GM12878 (cell line): ENCODE measurements around the gene BAG5. TPM values are rescaled to one million over a fixed set of nuclear protein-coding genes. Genes with fewer than 3 reads are reported as not detected.

ENCODE experiments used
- BHLHE40 ChIP-seq, 2 experiments: fragments of 450-650 bp in 1 of 2; IDR thresholded peaks; 2 replicates each; pipeline ENCODE4 v1.6.1; 2011 to 2017; ENCODE audit warnings: low read depth in 2 of 2, borderline replicate concordance in 1 of 2, improper control_type of control experiment in 1 of 2, low read length in 1 of 2, mild to moderate bottlenecking in 1 of 2
- CHD2 ChIP-seq: IDR thresholded peaks from 2 replicates; pipeline ENCODE4 v1.6.1; 2011; ENCODE audit warnings: low read depth, low read length, improper control_type of control experiment, borderline replicate concordance
- CHD4 ChIP-seq: fragments of 200-600 bp; sonication (generic); IDR thresholded peaks from 2 replicates; pipeline ENCODE4 v1.6.1; 2016; ENCODE audit warnings: mild to moderate bottlenecking
- EGR1 ChIP-seq, 2 experiments: IDR thresholded peaks; 1 replicate in 1 of 2; 2 replicates in 1 of 2; pipeline ENCODE4 v1.6.1; 2011 to 2012; ENCODE audit warnings: low read depth in 2 of 2, low read length in 2 of 2, borderline replicate concordance in 1 of 2, mild to moderate bottlenecking in 1 of 2, moderate library complexity in 1 of 2
- KDM1A ChIP-seq: fragments of 200-600 bp; sonication (generic); IDR thresholded peaks from 2 replicates; pipeline ENCODE4 v1.6.1; 2016; ENCODE audit warnings: borderline replicate concordance
- MEF2B ChIP-seq: fragments of 450-650 bp; IDR thresholded peaks from 2 replicates; pipeline ENCODE4 v1.6.1; 2018; ENCODE audit warnings: mild to moderate bottlenecking, moderate library complexity; ENCODE audit not compliant: partially characterized antibody, poor library complexity, severe bottlenecking
- POU2F2 ChIP-seq: IDR thresholded peaks from 3 replicates; pipeline ENCODE4 v1.6.1; 2011; ENCODE audit warnings: low read depth, mild to moderate bottlenecking, low read length, borderline replicate concordance
- RAD21 ChIP-seq: IDR thresholded peaks from 2 replicates; pipeline ENCODE4 v1.6.1; 2011; ENCODE audit warnings: mild to moderate bottlenecking, low read depth, low read length, moderate library complexity; ENCODE audit not compliant: insufficient read depth
- RB1 ChIP-seq: fragments of 450-650 bp; formaldehyde crosslinking; IDR thresholded peaks from 2 replicates; pipeline ENCODE4 v1.6.1; 2017; ENCODE audit warnings: mild to moderate bottlenecking, borderline replicate concordance
- RCOR1 ChIP-seq: conservative IDR thresholded peaks from 2 replicates; pipeline ENCODE4 v1.6.1; 2012; ENCODE audit warnings: low read depth, low read length, improper control_type of control experiment
- RELA ChIP-seq: fragments of 450-650 bp; IDR thresholded peaks from 2 replicates; pipeline ENCODE4 v1.8.0; 2014; ENCODE audit warnings: borderline replicate concordance; ENCODE audit not compliant: partially characterized antibody
- RUNX3 ChIP-seq: IDR thresholded peaks from 2 replicates; pipeline ENCODE4 v1.6.1; 2012; ENCODE audit warnings: low read length, inconsistent platforms
- SPI1 ChIP-seq: IDR thresholded peaks from 2 replicates; pipeline ENCODE4 v1.6.1; 2011; ENCODE audit warnings: low read depth, mild to moderate bottlenecking, low read length, moderate library complexity, borderline replicate concordance; ENCODE audit not compliant: insufficient read depth
- SUZ12 ChIP-seq: fragments of 200-600 bp; sonication (generic); IDR thresholded peaks from one replicate; pipeline ENCODE4 v1.6.1; 2018; ENCODE audit warnings: antibody characterized with exemption, mild to moderate bottlenecking; ENCODE audit not compliant: unreplicated experiment
- TCF12 ChIP-seq: IDR thresholded peaks from 2 replicates; pipeline ENCODE4 v1.6.1; 2011; ENCODE audit warnings: low read depth, mild to moderate bottlenecking, low read length
- ZNF217 ChIP-seq: fragments of 450-650 bp; IDR thresholded peaks from 2 replicates; pipeline ENCODE4 v1.6.1; 2017; ENCODE audit warnings: antibody characterized with exemption, mild to moderate bottlenecking
- polyA plus RNA-seq, 11 experiments: library from polyadenylated mRNA; depleted of rRNA in 4 of 11; unstranded in 6 of 11; stranded (reverse) in 5 of 11; fragments of >200 nt; fragmentation: Nextera tagmentation in 4 of 11; fragmentation: Illumina TruSeq in 1 of 11; extraction: Ambion mirVana in 4 of 11; extraction: Trizol in 1 of 11; gene quantifications; 1 replicate in 1 of 11; 2 replicates in 10 of 11; pipeline versions ENCODE4 v1.2.1 to v1.2.3, GENCODE V29; 2011 to 2016; ENCODE audit warnings: inconsistent platforms in 2 of 11, missing spikeins in 2 of 11, low read depth in 1 of 11
- total RNA-seq, 4 experiments: library from RNA; depleted of rRNA in 3 of 4; stranded (reverse); fragments of >200 nt in 3 of 4; fragmentation: Illumina TruSeq in 1 of 4; extraction: Trizol in 1 of 4; gene quantifications; 2 replicates each; pipeline versions ENCODE4 v1.2.1 to v1.2.3, GENCODE V29; 2013 to 2021
- TF ChIP-seq, protein P1 (sequence below): IDR thresholded peaks from 2 replicates; pipeline ENCODE4 v1.6.1; 2012; ENCODE audit warnings: low read length, inconsistent platforms
- TF ChIP-seq, protein P2 (sequence below): fragments of 450-650 bp; IDR thresholded peaks from 2 replicates; pipeline ENCODE4 v1.6.1; 2017; ENCODE audit warnings: mild to moderate bottlenecking, moderate library complexity
- TF ChIP-seq, protein P3 (sequence below): fragments of 450-650 bp; IDR thresholded peaks from 2 replicates; pipeline ENCODE4 v1.6.1; 2014; ENCODE audit warnings: mild to moderate bottlenecking

Gene BAG5
- total and polyA plus RNA-seq, 10 of the 15 experiments (the other 5 are each of a cell fraction or from before 2014, with no cell fraction given): 9.9 to 30.5 (median 20.1) TPM

DNA sequence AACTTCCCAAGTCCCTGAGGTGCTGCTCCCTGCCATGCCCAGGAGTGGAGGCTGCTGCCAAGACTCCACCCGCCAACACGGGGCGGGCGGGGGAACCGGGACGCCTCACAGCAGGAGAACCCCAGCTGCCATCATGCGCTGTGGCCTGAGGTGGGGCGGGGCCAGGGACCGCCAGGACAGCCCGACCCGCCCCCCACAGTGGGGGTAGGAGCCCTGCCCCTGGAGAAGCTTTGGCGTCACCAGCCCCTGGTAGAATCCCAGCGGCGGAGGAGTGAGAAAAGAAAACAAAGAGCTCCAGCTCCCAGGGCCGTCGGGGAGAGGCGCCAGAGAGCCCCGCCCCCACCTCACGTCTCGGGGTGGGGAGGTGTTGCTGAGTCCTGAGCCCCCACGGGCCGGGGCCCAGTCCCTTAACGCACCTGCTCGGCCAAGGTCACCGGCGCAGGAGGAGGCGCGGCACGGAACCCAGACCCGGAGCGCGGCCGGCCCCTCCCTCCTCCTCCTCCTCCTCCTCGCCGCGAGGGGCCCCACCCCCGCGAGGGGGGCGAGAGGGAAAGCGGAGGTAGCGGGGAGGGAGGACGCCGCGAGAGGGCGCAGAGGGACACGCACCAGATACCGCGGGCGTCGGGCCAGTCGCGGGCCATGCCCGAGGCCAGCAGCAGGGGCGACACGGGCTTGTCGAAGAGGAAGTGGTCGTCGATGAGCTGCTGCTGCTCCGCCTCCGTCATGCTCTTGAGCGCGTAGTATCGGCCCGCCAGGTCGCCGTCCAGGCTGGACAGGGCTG is 41.6 kb downstream of the BAG5 start (continued):
- TF ChIP-seq RAD21 (0 out of 2 replicates have a peak, but pooled peaks have one; percentile 12), RB1 (peak; percentile 62; the same call in 1 of the 2 replicates), SUZ12 (no peak), TCF12 (no peak), POU2F2 (no peak), CHD2 (peak; percentile 17; the same call in 1 of the 2 replicates), RUNX3 (0 out of 2 replicates have a peak, but pooled peaks have one; percentile 2), RELA (peak; percentile 40), KDM1A (no peak), BHLHE40 (IDR thresholded peaks at IDR 0.05; ENCODE audit: borderline replicate concordance in 1 of 2, low read depth in 2 of 2, low read length in 1 of 2) (peak in 1 of 2 experiments; percentile 50; a peak in 2 of 4 replicates), SPI1 (peak; percentile 60; the same call in 1 of the 2 replicates), RCOR1 (no peak), ZNF217 (no peak), EGR1 (IDR thresholded peaks at IDR 0.05; ENCODE audit: borderline replicate concordance in 1 of 2, low read depth in 2 of 2, low read length in 2 of 2) (peak in 1 of 2 experiments; percentile 84; a peak in 2 of 3 replicates), CHD4 (no peak), MEF2B (no peak)
- TF ChIP-seq, protein P1, sequence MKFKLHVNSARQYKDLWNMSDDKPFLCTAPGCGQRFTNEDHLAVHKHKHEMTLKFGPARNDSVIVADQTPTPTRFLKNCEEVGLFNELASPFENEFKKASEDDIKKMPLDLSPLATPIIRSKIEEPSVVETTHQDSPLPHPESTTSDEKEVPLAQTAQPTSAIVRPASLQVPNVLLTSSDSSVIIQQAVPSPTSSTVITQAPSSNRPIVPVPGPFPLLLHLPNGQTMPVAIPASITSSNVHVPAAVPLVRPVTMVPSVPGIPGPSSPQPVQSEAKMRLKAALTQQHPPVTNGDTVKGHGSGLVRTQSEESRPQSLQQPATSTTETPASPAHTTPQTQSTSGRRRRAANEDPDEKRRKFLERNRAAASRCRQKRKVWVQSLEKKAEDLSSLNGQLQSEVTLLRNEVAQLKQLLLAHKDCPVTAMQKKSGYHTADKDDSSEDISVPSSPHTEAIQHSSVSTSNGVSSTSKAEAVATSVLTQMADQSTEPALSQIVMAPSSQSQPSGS: no peak
- TF ChIP-seq, protein P2, sequence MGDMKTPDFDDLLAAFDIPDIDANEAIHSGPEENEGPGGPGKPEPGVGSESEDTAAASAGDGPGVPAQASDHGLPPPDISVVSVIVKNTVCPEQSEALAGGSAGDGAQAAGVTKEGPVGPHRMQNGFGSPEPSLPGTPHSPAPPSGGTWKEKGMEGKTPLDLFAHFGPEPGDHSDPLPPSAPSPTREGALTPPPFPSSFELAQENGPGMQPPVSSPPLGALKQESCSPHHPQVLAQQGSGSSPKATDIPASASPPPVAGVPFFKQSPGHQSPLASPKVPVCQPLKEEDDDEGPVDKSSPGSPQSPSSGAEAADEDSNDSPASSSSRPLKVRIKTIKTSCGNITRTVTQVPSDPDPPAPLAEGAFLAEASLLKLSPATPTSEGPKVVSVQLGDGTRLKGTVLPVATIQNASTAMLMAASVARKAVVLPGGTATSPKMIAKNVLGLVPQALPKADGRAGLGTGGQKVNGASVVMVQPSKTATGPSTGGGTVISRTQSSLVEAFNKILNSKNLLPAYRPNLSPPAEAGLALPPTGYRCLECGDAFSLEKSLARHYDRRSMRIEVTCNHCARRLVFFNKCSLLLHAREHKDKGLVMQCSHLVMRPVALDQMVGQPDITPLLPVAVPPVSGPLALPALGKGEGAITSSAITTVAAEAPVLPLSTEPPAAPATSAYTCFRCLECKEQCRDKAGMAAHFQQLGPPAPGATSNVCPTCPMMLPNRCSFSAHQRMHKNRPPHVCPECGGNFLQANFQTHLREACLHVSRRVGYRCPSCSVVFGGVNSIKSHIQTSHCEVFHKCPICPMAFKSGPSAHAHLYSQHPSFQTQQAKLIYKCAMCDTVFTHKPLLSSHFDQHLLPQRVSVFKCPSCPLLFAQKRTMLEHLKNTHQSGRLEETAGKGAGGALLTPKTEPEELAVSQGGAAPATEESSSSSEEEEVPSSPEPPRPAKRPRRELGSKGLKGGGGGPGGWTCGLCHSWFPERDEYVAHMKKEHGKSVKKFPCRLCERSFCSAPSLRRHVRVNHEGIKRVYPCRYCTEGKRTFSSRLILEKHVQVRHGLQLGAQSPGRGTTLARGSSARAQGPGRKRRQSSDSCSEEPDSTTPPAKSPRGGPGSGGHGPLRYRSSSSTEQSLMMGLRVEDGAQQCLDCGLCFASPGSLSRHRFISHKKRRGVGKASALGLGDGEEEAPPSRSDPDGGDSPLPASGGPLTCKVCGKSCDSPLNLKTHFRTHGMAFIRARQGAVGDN: no peak
- TF ChIP-seq, protein P3, sequence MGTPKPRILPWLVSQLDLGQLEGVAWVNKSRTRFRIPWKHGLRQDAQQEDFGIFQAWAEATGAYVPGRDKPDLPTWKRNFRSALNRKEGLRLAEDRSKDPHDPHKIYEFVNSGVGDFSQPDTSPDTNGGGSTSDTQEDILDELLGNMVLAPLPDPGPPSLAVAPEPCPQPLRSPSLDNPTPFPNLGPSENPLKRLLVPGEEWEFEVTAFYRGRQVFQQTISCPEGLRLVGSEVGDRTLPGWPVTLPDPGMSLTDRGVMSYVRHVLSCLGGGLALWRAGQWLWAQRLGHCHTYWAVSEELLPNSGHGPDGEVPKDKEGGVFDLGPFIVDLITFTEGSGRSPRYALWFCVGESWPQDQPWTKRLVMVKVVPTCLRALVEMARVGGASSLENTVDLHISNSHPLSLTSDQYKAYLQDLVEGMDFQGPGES: no peak
